WTC11 (cell line): ENCODE measurements around the gene FLRT1.

Source experiments
- CREB1 ChIP-seq: sonication (generic); formaldehyde crosslinking; IDR thresholded peaks from 2 replicates; pipeline ENCODE4 v1.8.0; 2023; ENCODE audit warnings: mild to moderate bottlenecking, missing genetic modification reagents
- TCF7 ChIP-seq: sonication (generic); formaldehyde crosslinking; IDR thresholded peaks from 2 replicates; pipeline ENCODE4 v1.8.0; 2022; ENCODE audit warnings: mild to moderate bottlenecking, low read depth, missing genetic modification reagents, moderate library complexity
- TF ChIP-seq, protein P1 (sequence below): sonication (generic); formaldehyde crosslinking; IDR thresholded peaks from 2 replicates; pipeline ENCODE4 v1.8.1; 2023; ENCODE audit warnings: mild to moderate bottlenecking, missing genetic modification reagents, borderline replicate concordance
- TF ChIP-seq, protein P2 (sequence below): sonication (generic); formaldehyde crosslinking; IDR thresholded peaks from 2 replicates; pipeline ENCODE4 v1.8.0; 2022; ENCODE audit warnings: mild to moderate bottlenecking, missing genetic modification reagents

DNA sequence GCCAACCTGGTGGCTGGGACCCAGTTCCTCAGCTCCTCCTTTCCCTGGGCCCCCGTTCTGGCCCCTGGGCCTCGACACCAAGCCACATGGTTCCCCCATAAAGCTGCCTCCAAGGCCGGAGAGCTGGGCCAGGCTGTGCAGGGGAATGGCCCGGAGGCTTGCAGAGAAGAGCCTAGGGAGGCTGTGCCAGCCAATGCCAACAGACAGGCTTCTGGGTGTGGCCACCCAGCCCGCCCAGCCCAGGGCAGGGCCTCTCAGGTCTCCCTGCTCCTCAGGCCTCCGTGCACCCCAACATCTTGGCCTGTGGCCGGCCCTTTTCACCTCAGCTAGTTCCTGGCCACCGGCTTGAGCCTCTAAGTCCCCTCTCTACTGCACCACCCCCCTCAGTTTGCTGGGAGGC lies 17.4 kb upstream of the FLRT1 start:
- no peak for TF ChIP-seq TCF7
- no peak for TF ChIP-seq CREB1 (CRISPR knock-in tag)
- TF ChIP-seq, protein P1, sequence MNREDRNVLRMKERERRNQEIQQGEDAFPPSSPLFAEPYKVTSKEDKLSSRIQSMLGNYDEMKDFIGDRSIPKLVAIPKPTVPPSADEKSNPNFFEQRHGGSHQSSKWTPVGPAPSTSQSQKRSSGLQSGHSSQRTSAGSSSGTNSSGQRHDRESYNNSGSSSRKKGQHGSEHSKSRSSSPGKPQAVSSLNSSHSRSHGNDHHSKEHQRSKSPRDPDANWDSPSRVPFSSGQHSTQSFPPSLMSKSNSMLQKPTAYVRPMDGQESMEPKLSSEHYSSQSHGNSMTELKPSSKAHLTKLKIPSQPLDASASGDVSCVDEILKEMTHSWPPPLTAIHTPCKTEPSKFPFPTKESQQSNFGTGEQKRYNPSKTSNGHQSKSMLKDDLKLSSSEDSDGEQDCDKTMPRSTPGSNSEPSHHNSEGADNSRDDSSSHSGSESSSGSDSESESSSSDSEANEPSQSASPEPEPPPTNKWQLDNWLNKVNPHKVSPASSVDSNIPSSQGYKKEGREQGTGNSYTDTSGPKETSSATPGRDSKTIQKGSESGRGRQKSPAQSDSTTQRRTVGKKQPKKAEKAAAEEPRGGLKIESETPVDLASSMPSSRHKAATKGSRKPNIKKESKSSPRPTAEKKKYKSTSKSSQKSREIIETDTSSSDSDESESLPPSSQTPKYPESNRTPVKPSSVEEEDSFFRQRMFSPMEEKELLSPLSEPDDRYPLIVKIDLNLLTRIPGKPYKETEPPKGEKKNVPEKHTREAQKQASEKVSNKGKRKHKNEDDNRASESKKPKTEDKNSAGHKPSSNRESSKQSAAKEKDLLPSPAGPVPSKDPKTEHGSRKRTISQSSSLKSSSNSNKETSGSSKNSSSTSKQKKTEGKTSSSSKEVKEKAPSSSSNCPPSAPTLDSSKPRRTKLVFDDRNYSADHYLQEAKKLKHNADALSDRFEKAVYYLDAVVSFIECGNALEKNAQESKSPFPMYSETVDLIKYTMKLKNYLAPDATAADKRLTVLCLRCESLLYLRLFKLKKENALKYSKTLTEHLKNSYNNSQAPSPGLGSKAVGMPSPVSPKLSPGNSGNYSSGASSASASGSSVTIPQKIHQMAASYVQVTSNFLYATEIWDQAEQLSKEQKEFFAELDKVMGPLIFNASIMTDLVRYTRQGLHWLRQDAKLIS (CRISPR knock-in tag) = no peak
- TF ChIP-seq, protein P2, sequence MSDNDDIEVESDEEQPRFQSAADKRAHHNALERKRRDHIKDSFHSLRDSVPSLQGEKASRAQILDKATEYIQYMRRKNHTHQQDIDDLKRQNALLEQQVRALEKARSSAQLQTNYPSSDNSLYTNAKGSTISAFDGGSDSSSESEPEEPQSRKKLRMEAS (CRISPR knock-in tag) = no peak
